AG09309 (cell line): ENCODE data around the gene SNX25.

Experiments
- DNase-seq: peaks from one replicate; pipeline ENCODE4 v3.0.0-alpha.2; 2010; ENCODE audit warnings: low read depth
- H3K4me3 ChIP-seq: 2 replicates; pipeline ENCODE4 v1.5.1; 2011; ENCODE audit warnings: mild to moderate bottlenecking, low read depth, low read length, moderate library complexity; ENCODE audit not compliant: control insufficient read depth
- TF ChIP-seq, protein P1 (sequence below): IDR thresholded peaks from 2 replicates; pipeline ENCODE4 v1.5.1; 2011; ENCODE audit warnings: mild to moderate bottlenecking, low read depth, low read length, inconsistent platforms; ENCODE audit not compliant: insufficient read depth, control insufficient read depth; ENCODE audit errors: missing control alignments

SNX25 gene

GRCh38 chr4:185275501-185275900, 66.1 kb downstream of the SNX25 start:
- no peak overlapping the region for H3K4me3 ChIP-seq
- DNase-seq: no peak
- TF ChIP-seq, protein P1, sequence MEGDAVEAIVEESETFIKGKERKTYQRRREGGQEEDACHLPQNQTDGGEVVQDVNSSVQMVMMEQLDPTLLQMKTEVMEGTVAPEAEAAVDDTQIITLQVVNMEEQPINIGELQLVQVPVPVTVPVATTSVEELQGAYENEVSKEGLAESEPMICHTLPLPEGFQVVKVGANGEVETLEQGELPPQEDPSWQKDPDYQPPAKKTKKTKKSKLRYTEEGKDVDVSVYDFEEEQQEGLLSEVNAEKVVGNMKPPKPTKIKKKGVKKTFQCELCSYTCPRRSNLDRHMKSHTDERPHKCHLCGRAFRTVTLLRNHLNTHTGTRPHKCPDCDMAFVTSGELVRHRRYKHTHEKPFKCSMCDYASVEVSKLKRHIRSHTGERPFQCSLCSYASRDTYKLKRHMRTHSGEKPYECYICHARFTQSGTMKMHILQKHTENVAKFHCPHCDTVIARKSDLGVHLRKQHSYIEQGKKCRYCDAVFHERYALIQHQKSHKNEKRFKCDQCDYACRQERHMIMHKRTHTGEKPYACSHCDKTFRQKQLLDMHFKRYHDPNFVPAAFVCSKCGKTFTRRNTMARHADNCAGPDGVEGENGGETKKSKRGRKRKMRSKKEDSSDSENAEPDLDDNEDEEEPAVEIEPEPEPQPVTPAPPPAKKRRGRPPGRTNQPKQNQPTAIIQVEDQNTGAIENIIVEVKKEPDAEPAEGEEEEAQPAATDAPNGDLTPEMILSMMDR: no peak

GRCh38 chr4:185276036-185276435, 66.6 kb downstream of the SNX25 start:
- no peak overlapping the region for H3K4me3 ChIP-seq
- DNase-seq: no peak
- TF ChIP-seq, protein P1: no peak

DNA sequence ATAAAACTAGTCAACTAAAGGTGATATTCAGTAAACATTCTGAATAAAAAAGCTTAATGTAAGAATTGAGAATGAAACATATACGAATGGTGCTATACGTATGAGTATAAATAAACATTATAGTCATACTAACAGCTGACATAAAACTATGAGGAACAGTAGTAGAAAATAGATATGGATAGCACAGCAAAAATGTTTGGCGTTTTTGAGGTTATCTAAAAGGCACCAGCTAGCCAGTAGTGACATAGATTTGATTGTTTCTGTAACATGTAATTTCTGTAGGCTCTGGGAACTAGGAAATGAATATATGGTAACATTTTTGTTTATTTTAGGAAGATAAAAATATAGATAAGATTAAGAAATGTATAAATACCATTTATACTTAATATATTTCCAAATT, 69.3 kb downstream of the SNX25 start:
- no peak overlapping the region for H3K4me3 ChIP-seq
- DNase-seq: no peak
- TF ChIP-seq, protein P1: no peak

- no peak for DNase-seq
- TF ChIP-seq, protein P1: no peak
- H3K4me3 ChIP-seq: no peak overlapping the region
Measured at GRCh38 chr4:185280608-185281007, 71.2 kb downstream of the SNX25 start.

- no peak overlapping the region for H3K4me3 ChIP-seq
- no peak for DNase-seq
- TF ChIP-seq, protein P1: no peak
Measured at GRCh38 chr4:185282968-185283367, 73.6 kb downstream of the SNX25 start.

GRCh38 chr4:185283723-185284122, 74.3 kb downstream of the SNX25 start:
- no peak for DNase-seq
- H3K4me3 ChIP-seq: no peak overlapping the region
- TF ChIP-seq, protein P1: no peak
